ENCODE measurements around the gene NR5A2.

NR5A2 gene

DNA sequence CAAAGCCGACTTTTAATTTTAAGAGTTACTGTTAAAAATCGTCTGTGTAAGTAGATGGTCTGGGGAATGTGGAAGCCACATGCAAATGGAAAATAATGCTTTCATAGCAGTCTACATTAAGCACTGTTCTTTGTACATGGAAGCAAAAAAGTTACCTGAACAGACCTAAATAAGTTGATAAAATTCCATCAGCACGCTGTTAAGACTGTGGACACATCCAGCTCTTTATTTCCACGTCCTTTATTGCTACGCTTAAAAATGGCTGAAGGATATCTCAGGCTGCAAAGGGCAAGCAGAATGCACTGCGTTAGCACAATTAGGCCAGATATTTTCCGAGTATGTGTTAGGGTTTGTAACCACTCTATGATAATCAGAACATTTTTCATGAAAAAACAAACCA, 22.3 kb downstream of the NR5A2 start:
- no peak overlapping the region for H3K27ac ChIP-seq
- TF ChIP-seq, protein P1, sequence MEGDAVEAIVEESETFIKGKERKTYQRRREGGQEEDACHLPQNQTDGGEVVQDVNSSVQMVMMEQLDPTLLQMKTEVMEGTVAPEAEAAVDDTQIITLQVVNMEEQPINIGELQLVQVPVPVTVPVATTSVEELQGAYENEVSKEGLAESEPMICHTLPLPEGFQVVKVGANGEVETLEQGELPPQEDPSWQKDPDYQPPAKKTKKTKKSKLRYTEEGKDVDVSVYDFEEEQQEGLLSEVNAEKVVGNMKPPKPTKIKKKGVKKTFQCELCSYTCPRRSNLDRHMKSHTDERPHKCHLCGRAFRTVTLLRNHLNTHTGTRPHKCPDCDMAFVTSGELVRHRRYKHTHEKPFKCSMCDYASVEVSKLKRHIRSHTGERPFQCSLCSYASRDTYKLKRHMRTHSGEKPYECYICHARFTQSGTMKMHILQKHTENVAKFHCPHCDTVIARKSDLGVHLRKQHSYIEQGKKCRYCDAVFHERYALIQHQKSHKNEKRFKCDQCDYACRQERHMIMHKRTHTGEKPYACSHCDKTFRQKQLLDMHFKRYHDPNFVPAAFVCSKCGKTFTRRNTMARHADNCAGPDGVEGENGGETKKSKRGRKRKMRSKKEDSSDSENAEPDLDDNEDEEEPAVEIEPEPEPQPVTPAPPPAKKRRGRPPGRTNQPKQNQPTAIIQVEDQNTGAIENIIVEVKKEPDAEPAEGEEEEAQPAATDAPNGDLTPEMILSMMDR (conservative IDR thresholded peaks at IDR 0.05) = no peak

DNA sequence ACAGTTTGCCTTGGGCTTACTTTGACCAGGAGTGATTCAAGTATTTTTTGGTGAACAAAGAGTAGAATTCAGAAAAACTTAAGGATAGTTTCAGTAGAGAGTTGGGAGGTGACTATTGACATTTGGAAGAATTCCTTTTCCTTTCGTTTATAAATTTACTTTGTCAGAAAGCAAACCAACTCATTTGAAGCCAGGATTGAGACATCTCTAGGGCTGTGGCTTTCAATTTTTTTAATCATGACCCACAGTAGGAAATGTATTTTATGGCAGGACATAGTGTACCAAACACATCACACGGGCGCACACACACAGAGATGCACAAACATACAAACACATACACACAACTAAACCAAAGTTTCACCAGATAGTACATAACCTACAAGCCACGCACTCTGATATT, 24.1 kb downstream of the NR5A2 start:
- TF ChIP-seq, protein P1 (conservative IDR thresholded peaks at IDR 0.05) = no peak
- peak overlapping the region; percentile 5; the same call in 1 of the 2 replicates for H3K27ac ChIP-seq

DNA sequence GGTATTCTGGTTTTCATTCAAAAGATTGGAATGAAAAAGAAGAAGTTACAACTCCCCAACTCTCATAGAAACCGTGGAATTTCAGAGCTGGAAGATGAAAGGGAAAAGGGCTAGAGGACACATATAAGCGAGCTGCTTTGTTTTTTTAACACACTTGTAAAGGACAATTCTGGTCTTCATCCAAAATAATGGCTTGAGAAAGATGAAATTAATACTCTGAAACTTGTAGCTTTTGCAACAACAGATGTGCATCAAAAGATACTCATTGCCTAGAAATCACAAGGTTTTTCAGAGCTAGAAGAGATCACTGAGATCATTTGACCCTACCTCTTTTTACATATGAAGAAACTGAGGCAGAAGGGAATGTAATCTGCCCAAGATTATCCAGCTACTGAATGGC, 25.6 kb downstream of the NR5A2 start:
- H3K27ac ChIP-seq = no peak overlapping the region
- TF ChIP-seq, protein P1 (conservative IDR thresholded peaks at IDR 0.05) = no peak

DNA sequence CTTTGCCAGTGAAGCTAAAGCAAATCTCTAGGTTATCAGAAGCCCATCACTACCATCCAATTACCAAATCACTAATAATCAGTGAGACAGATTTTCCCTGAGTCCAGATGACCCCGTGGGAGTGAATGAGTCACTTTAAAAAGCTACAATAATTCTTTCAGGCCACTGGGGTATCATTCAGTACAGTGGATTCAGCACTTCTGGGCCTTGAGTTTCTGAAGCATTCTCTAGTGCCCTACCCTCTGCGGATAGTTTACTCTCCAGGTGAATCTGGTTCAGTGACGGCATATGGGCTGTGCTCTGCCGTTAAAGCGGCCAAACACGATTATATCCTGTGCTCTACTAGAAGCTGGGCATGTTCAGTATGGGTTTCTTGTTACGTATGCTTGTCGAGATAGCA, 26.1 kb downstream of the NR5A2 start:
- H3K27ac ChIP-seq = peak overlapping the region; percentile 15; the same call in 1 of the 2 replicates
- TF ChIP-seq, protein P1 (conservative IDR thresholded peaks at IDR 0.05) = no peak

DNA sequence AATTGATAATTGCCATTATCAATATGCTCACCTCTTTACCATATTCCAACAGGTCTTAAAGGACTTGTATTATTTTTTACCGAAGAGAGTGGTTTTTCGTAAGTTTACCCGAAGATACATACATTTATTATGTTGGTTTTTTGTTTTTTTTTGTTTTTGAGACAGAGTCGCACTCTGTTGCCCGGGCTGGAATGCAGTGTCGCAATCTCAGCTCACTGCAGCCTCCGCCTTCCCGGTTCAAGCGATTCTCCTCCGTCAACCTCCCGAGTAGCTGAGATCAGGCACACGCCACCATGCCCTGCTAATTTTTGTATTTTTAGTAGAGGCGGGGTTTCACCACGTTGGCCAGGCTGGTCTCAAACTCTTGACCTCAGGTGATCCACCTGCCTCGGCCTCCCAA, 30.8 kb downstream of the NR5A2 start:
- H3K27ac ChIP-seq = no peak overlapping the region
- TF ChIP-seq, protein P1 (conservative IDR thresholded peaks at IDR 0.05) = no peak

DNA sequence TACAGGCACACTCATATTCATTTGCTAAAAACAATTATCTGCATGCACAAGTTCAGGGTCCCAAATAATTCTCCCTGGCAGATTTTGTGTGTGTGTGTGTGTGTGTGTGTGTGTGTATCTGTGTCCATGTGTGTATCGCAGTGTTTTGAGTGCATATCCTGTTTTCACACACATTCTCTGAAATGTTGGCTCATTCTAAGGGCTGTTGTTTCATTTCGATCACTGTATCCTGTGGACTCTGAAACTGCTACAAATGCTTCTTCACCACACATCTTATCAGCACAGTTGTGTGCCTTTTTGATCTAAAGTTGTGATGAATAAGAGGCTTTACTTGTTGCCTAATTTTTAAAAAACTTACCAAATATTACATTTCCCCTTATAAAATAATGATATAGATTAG, 34.6 kb downstream of the NR5A2 start:
- TF ChIP-seq, protein P1 (conservative IDR thresholded peaks at IDR 0.05) = no peak
- H3K27ac ChIP-seq = no peak overlapping the region

- H3K27ac ChIP-seq = no peak overlapping the region
- TF ChIP-seq, protein P1 (conservative IDR thresholded peaks at IDR 0.05) = no peak
These were observed 45.3 kb downstream of the NR5A2 start for GRCh38 chr1:200072636-200073285.
